HG02870 (cell line): ENCODE data around the gene ANKS3.
"Not testable (repeated sequence)": the region's sequence is repeated elsewhere in the genome, so short reads cannot be mapped to it uniquely, and the experiment has no call there.

Source experiments
- ATAC-seq: cut with Tn5 transposase; IDR thresholded peaks from one replicate; pipeline ENCODE4 v1.9.1; 2021; ENCODE audit warnings: mild to moderate bottlenecking, moderate library complexity; ENCODE audit not compliant: unreplicated experiment

The ANKS3 gene

GRCh38 chr16:4754865-4755264, 20.8 kb upstream of the ANKS3 start:
- ATAC-seq = no peak

DNA sequence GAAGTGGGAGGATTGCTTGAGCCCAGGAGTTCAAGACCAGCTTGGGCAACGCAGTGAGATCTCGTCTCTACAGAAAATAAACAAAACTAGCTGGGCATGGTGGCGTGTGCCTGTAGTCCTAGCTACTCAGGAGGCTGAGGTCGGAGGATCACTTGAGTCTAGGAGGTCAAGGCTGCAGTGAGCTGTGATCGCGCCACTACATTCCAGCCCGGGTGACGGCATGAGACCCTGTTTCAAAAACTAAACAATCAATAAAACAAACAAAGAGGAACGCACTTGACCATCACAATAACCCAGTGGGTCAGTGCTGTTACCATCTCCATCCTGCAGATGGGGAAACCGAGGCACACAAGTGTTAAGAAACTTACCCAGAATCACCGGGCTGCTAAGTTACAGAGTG, 19.2 kb upstream of the ANKS3 start:
- no peak for ATAC-seq

DNA sequence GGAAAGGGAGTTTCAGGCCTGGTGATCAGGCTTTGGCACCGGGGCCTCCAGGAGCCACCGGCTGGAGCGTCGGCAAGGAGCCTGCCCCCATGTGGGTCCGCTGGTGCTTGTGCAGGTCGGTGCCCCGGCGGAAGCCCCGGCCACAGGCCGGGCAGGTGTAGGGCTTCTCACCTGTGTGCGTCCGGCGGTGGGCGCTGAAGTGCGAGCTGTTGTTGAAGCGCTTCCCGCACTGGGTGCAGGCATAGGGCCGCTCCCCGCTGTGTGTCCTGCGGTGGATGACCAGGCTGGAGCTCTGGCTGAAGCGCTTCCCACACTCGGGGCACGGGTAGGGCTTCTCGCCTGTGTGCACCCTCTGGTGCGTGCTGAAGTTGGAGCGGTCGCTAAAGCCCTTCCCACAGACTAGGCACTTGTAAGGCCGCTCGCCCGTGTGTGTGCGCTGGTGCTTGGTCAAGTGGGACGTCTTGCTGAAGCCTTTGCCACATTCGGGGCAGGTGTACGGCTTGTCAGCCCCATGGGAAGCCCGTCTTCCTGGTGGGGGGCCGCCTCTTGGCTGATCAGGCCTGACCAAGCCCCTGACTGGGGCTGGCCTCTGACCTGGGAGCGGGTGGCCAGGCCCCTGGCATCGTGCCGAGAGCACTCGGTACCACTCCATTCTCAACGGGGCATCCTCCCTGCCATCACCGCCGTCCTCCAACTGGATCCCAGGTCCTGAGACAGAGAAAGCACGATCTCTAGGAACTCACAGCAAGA, 18.5 kb upstream of the ANKS3 start:
- no peak for ATAC-seq

GRCh38 chr16:4750896-4751295, 16.8 kb upstream of the ANKS3 start:
- ATAC-seq = no peak

GRCh38 chr16:4749700-4750257, 15.7 kb upstream of the ANKS3 start:
- no peak for ATAC-seq

- no peak for ATAC-seq
These were observed 14.8 kb upstream of the ANKS3 start for GRCh38 chr16:4748682-4749411.

- no peak for ATAC-seq
These were observed 14.0 kb upstream of the ANKS3 start for GRCh38 chr16:4747906-4748681.

DNA sequence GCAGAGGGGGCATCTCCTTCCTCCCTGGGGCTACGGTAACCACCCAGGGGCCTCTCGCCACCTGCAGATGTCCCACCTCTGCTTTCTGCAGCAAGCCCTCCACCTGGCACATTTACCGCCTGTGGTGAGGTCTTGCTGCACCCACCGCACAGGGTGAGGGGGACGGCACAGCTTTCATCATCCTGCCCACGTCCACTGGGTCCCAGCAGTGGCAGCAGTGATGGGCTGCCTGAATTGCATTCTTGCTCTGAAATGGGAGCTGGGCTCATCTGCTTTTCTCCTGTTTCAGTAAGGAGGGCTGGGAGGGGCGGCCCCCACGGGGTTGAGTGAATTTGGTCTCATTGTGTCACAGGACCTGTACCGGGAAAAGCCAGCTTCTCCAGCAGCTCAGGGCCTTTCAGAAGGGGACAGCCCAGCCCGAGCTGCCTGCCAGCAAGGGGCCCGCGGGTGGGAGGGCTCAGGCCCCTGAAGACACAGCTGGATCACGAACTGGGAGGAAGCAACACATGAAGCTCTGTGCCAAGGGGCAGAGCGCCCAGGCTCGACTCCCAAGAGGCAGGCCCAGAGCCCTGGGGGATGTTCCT, 13.0 kb upstream of the ANKS3 start:
- ATAC-seq = no peak

DNA sequence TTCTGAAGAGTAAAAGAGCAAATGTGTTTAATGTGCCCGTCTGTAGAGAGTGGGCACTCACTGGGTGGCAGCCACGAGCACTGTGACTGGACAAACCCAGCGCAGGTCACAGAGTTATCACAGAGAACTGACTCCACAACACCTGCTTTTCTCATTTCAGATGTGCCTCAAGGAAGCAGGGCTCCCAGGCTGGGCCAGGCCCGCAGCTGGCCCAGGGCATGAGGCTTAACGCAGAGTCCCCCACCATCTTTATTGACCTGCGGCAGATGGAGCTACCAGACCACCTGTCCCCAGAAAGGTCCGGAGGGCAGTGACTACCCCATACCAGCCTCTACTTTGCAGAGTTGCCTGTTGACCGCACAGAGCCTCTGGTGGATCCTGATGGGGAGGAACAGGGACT, 12.1 kb upstream of the ANKS3 start:
- no peak for ATAC-seq

- no peak for ATAC-seq
These were observed 11.2 kb upstream of the ANKS3 start for GRCh38 chr16:4745274-4745569.

DNA sequence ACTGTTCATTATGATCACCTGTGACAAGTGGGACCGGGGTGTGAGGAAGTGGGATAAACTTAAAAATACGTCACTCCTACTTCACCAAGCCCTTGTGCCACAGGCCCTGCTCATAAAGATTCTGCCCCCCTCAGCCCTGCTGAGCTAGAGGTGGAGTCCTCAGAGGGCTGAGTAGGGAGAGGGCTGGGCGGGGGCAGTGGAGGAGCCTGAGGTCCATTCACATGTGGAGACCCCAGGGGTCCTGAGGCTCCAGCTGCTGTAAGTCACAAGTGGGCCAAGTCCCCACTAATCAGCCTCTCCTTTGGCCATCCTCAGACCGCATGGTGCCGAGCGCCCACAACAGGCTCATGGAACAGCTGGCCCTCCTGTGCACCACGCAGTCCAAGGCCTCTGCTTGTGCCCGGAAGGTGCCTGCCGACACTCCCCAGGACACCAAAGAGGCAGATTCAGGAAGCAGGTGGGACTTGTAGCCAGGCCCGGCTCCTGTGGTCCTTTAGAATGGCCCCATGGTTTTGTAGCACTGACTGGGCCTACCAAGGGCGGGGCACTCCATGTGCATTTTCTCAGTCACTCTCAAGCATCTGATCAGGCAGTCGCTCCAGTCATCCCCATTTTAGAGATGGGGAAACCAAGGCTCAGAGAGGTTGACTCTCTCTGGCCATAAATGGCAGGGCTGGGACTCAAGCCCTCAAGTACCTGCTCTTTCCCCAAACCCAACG, 10.6 kb upstream of the ANKS3 start:
- no peak for ATAC-seq

DNA sequence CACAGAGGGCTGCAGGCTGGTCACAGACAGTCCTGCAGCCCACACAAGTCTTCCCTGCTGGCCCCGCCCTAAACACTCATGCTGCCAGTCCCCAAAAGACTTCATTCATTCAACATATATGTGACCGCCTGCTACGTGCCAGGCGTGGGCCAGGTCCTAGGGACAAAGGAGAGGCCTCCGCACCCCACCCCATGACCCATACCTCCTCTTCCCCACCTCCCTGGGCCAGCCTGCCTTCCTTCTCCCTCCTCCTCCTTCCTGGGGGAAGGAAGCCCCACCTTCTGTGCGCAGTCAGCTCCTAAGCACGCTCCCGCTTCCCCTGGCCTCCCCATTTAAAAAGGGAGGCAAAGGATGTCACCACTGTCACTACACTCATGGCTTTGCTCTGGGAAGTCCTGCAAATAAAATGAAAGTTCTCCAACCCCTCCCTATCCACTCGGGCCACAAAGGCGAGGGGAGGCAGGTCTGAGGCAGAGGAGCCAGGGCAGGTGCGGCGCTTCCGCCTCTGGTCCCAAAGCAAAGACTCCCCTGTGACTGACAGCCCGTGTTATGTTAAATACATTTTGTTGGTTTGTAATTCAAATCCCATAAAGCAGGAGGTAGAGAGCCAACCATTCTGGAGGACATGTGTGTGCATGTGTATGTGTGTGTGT, 9.3 kb upstream of the ANKS3 start:
- ATAC-seq = no peak

DNA sequence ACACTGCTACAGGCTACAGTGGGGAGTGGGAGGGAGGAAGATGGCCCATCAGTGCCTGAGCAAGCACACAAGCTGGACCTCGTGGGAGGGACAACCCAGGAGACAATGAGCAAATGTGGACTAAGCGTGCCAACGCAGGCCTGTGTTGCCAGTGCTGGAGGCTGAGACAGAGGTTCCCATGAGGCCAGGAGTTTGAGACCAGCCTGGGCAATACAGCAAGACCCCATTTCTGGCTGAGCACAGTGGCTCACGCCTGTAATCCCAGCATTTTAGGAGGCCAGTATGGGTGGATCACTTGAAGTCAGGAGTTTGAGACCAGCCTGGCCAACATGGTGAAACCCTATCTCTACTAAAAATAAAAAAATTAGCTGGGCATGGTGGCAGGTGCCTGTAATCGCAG, 4.3 kb upstream of the ANKS3 start:
- ATAC-seq = not testable (repeated sequence)

- ATAC-seq = no peak
These were observed 3.5 kb upstream of the ANKS3 start for GRCh38 chr16:4737545-4737944.

GRCh38 chr16:4736546-4736945, 2.5 kb upstream of the ANKS3 start:
- ATAC-seq = no peak

- ATAC-seq = peak; percentile 47
These were observed 862 bp upstream of the ANKS3 start for GRCh38 chr16:4734730-4735535.

GRCh38 chr16:4733747-4734062, 366 bp downstream of the ANKS3 start:
- ATAC-seq = peak; percentile 10

DNA sequence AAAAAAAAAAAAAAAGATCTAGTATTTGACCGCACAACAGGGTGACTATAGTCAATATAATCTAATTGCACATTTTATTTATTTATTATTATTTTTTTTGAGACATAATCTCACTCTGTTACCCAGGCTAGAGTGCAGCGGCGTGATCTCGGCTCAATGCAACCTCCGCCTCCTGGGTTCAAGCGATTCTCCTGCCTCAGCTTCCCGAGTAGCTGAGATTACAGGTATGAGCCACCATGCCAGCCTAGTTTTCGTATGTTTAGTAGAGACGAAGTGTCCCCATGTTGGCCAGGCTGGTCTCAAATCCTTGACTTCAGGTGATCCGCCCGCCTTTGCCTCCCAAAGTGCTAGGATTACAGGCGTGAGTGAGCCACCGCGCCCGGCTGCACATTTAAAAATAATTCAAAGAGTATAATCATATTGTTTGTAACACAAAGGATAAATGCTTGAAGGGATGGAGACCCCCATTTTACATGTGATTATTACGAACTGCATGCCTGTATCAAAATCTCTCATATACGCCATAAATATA, 794 bp downstream of the ANKS3 start:
- no peak for ATAC-seq

DNA sequence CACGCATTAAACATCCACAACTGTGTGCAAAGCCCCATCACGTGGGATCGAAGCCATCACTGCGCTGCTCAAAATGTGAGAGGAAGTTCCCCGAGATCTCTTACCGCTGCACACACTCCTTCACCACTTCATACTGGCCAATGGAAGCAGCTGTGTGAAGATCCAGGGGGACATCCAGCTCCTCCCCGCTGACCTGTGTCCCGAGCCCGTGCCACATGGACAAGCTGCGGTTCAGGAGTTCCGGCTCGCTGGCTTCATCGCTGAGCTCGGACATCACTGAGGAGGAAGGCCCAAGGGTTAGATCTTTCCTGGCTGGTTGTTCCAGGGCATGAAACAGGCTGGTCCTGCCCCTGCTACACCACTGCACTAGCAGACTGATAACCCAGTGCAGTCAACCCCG, 4.2 kb downstream of the ANKS3 start:
- no peak for ATAC-seq
